GOT3 (cell line): ENCODE measurements around the gene MARK1.
"Not testable (repeated sequence)": the region's sequence is repeated elsewhere in the genome, so short reads cannot be mapped to it uniquely, and the experiment has no call there.

Source experiments
- DNase-seq: peaks from one replicate; lab custom pipeline; 2025; ENCODE audit warnings: mixed read lengths; lab: John Stamatoyannopoulos, UW

Gene MARK1

GRCh38 chr1:220611100-220611499, 83.2 kb downstream of the MARK1 start:
- not testable (repeated sequence) for DNase-seq

GRCh38 chr1:220616836-220617235, 88.9 kb downstream of the MARK1 start:
- no peak for DNase-seq

- no peak for DNase-seq
These were observed 100.5 kb downstream of the MARK1 start for GRCh38 chr1:220628431-220628830.

GRCh38 chr1:220631238-220631815, 103.4 kb downstream of the MARK1 start:
- no peak for DNase-seq

- DNase-seq = no peak
These were observed 109.8 kb downstream of the MARK1 start for GRCh38 chr1:220637759-220638158.

GRCh38 chr1:220642285-220642684, 114.3 kb downstream of the MARK1 start:
- DNase-seq = no peak

GRCh38 chr1:220652995-220653394, 125.1 kb downstream of the MARK1 start:
- DNase-seq = no peak

- no peak for DNase-seq
These were observed 127.6 kb downstream of the MARK1 start for GRCh38 chr1:220655509-220655908.

GRCh38 chr1:220655961-220656740, 128.2 kb downstream of the MARK1 start:
- no peak for DNase-seq

GRCh38 chr1:220666349-220666748, 138.4 kb downstream of the MARK1 start:
- DNase-seq = no peak

GRCh38 chr1:220669005-220669404, 141.1 kb downstream of the MARK1 start:
- DNase-seq = no peak

GRCh38 chr1:220670365-220670764, 142.4 kb downstream of the MARK1 start:
- no peak for DNase-seq

- no peak for DNase-seq
These were observed 146.0 kb downstream of the MARK1 start for GRCh38 chr1:220673921-220674320.

- DNase-seq = no peak
These were observed 149.3 kb downstream of the MARK1 start for GRCh38 chr1:220677251-220677650.

- DNase-seq = no peak
These were observed 152.2 kb downstream of the MARK1 start for GRCh38 chr1:220680085-220680687.

- no peak for DNase-seq
These were observed 153.4 kb downstream of the MARK1 start for GRCh38 chr1:220681220-220681880.

GRCh38 chr1:220682901-220683576, 155.1 kb downstream of the MARK1 start:
- DNase-seq = no peak

GRCh38 chr1:220683716-220684115, 155.8 kb downstream of the MARK1 start:
- not testable (repeated sequence) for DNase-seq

- no peak for DNase-seq
These were observed 157.0 kb downstream of the MARK1 start for GRCh38 chr1:220684890-220685289.

- DNase-seq = no peak
These were observed 157.9 kb downstream of the MARK1 start for GRCh38 chr1:220685879-220686278.

- no peak for DNase-seq
These were observed 159.9 kb downstream of the MARK1 start for GRCh38 chr1:220687809-220688208.

- DNase-seq = no peak
These were observed 161.7 kb downstream of the MARK1 start for GRCh38 chr1:220689666-220690065.
